ENCODE data around the gene INPP5E.
A peak's percentile ranks its signal among the peaks of the same experiment; 100 is the strongest.

The INPP5E gene

GRCh38 chr9:136462664-136463063 lies 23.0 kb upstream of the INPP5E start:
- peaks cover 6% of the 10 kb centered on the region for H3K4me1 Mint-ChIP-seq
- no peaks in the 10 kb centered on the region for H3K27me3 Mint-ChIP-seq
- no peaks in the 10 kb centered on the region for H3K9me3 Mint-ChIP-seq
- H3K27ac Mint-ChIP-seq = peak overlapping the region in 1 of 2 donors; percentile 66
- H3K4me3 Mint-ChIP-seq = no peak overlapping the region
- DNase-seq (no peak), ATAC-seq (no peak)

DNA sequence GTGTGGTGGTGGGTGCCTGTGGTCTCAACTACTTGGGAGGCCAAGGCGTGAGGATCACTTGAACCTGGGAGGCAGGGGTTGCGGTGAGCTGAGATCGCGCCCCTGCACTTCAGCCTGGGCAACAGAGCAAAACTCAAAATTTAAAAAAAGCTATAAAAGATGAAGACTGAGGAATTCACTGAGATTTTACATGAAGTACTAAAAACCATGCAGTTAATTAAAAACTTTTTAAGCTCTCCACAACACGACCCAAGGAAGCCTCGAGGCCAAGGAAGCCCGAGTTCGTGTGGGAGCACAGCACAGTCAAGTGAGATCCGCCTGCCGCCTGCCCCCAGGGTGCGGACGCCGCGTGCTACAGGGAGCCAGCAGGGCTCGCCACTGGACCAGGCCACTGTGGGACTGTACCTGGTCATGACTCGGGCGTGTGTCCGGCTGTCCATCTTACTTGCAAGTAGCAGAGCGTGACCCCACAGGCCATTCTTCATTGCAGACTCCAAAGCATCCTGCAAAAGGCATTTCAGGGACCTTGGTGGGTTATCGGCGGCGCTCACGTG lies 21.2 kb upstream of the INPP5E start:
- H3K4me1 Mint-ChIP-seq = peaks cover 6% of the 10 kb centered on the region
- H3K27me3 Mint-ChIP-seq = no peaks in the 10 kb centered on the region
- ATAC-seq = no peak
- no peak for DNase-seq
- H3K27ac Mint-ChIP-seq = peak overlapping the region in 1 of 2 donors; percentile 27
- H3K9me3 Mint-ChIP-seq = no peaks in the 10 kb centered on the region
- no peak overlapping the region for H3K4me3 Mint-ChIP-seq

GRCh38 chr9:136459425-136459824 lies 19.8 kb upstream of the INPP5E start:
- Mint-ChIP-seq H3K4me1 (no peaks in the 10 kb centered on the region), H3K4me3 (no peak overlapping the region), H3K27me3 (no peaks in the 10 kb centered on the region), H3K9me3 (no peaks in the 10 kb centered on the region), H3K27ac (no peak overlapping the region)
- no peak for ATAC-seq
- DNase-seq = no peak

- DNase-seq (no peak), ATAC-seq (no peak)
- H3K27me3 Mint-ChIP-seq = no peaks in the 10 kb centered on the region
- H3K27ac Mint-ChIP-seq = no peak overlapping the region
- H3K4me3 Mint-ChIP-seq = no peak overlapping the region
- H3K9me3 Mint-ChIP-seq = no peaks in the 10 kb centered on the region
- no peaks in the 10 kb centered on the region for H3K4me1 Mint-ChIP-seq
Measured at GRCh38 chr9:136457326-136457725, 17.7 kb upstream of the INPP5E start.

DNA sequence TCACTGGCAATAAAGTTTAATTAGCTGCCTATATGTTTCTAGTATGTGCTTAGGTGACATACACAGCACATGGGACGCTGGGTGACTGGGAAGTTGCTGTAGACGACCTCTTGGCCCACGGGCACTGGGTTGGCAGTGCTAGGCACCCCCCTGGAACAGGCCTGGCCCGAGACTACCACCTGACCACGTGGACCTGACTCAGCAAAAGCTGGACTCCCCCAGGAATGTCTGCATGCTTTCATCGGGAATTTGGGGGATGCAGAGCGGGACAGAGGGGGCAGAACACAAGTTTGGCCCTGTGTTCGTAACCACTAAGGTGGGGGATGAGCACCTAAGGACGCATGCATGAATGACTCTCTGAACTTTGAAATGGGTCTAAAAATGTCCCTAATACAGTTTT lies 16.6 kb upstream of the INPP5E start:
- no peak for ATAC-seq
- Mint-ChIP-seq H3K27me3 (no peaks in the 10 kb centered on the region), H3K9me3 (no peaks in the 10 kb centered on the region), H3K4me1 (no peaks in the 10 kb centered on the region), H3K27ac (peak overlapping the region in 1 of 2 donors; percentile 42), H3K4me3 (no peak overlapping the region)
- DNase-seq = no peak

DNA sequence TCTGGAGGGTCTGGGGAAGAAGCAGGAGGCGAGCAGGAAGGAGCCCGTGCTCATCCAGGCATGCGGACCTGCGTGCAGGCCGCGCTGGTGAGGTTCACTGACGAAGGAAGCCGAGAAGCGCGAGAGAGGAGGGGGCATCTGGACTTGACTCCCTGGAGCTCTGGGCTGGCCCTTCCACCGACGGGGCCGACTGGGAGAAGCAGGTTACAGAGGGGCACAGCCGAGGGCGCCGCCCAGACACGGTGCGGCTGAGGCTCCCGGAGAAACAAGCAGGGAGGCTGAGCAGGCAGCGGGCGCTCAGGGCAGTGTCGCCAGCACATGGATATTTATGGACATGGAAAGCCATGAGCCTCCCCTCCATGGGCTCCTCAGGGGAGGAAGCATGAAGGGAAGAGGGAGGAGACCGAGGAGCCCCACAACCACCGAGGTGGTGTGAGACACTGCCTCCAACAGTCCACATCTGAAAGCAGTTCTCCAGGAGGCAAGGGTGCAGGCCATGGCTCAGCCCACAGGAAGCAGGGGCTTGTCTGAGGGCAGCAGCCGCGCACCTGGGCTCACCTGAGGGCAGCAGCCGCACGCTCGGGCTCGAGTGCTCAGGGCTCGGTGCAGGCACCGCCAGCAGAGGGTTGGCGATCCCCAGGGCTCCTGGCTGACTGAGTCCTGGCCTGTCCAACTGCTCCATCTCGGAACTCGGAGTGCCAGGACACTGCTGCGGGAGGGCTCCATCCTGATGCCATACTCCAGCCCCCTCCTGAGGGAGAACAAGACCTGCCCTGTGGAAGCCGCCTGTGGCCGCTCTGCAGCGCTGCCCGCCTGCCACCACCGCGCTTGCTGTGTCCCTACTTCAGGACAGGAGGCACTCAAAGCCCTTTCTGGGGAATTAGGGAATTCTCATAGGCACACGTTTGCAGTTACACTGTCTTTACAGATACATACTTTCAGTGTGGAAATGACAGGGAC lies 15.7 kb upstream of the INPP5E start:
- Mint-ChIP-seq H3K4me1 (no peaks in the 10 kb centered on the region), H3K27ac (peak overlapping the region in 1 of 2 donors; percentile 27), H3K4me3 (no peak overlapping the region), H3K9me3 (no peaks in the 10 kb centered on the region), H3K27me3 (no peaks in the 10 kb centered on the region)
- no peak for ATAC-seq
- DNase-seq = no peak

DNA sequence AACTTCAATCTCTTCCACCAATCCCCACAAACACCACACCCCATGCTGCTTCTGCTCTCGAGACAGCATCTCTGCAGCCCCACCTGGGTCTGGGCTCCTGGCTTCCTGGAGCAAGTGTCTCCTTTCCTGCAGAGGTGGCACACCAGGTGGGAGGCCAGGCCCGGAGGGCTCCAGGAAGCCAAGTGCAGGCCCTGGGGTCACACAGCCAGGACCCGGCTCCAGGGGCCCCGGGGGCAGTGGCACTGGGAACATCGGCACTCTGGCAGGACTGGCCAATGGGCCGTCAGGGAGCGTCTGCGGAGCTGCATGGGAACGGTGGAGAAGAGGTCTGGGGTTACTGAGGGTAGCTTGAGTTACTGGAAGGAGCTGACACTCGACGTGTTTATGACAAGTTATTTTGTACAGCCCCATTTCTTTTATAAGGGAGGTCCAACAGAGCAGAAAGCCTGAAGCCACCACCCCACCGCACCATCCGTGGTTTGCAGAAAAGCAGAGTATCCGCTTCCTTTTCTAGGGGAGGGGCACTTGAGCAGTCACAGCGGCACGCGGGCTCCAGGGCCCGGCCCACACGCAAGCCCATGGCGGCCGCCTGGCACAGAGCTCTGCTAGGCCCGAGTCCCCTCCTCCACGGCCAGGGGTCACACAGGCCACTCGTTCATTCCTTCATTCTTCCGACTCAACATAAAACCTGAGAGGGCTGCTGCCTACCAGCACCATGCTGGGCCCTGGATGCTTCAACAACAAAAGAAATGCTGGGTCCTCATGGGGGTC lies 14.6 kb upstream of the INPP5E start:
- no peak for ATAC-seq
- H3K4me1 Mint-ChIP-seq = no peaks in the 10 kb centered on the region
- no peaks in the 10 kb centered on the region for H3K9me3 Mint-ChIP-seq
- no peak for DNase-seq
- no peaks in the 10 kb centered on the region for H3K27me3 Mint-ChIP-seq
- no peak overlapping the region for H3K4me3 Mint-ChIP-seq
- no peak overlapping the region for H3K27ac Mint-ChIP-seq

DNA sequence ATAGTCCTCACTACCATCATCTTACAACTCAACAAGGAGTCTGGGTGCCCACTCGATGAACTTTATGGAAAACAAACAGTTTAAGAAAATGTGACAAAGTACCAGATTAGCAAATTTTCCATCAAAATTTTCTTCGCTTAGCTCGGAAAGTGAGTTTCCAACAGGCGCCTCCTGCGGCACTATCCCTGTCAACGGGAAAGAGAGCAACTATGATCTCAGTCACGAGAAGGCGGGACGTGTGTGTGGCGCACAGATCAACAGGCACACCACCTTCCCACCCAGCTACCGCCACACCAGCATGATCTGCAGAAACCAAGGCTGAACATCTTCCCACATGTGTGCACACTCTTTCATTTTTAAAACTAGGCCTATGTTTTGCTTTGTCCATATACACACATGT lies 13.7 kb upstream of the INPP5E start:
- Mint-ChIP-seq H3K4me3 (no peak overlapping the region), H3K27ac (no peak overlapping the region), H3K27me3 (no peaks in the 10 kb centered on the region), H3K4me1 (no peaks in the 10 kb centered on the region), H3K9me3 (no peaks in the 10 kb centered on the region)
- no peak for ATAC-seq
- no peak for DNase-seq

GRCh38 chr9:136451221-136451877 lies 11.7 kb upstream of the INPP5E start:
- Mint-ChIP-seq H3K27me3 (no peaks in the 10 kb centered on the region), H3K4me1 (no peaks in the 10 kb centered on the region), H3K27ac (peak overlapping the region in 1 of 2 donors; percentile 38), H3K9me3 (no peaks in the 10 kb centered on the region), H3K4me3 (no peak overlapping the region)
- DNase-seq (no peak), ATAC-seq (no peak)

GRCh38 chr9:136448655-136449054 lies 9.0 kb upstream of the INPP5E start:
- Mint-ChIP-seq H3K4me3 (no peak overlapping the region), H3K27me3 (no peaks in the 10 kb centered on the region), H3K27ac (no peak overlapping the region), H3K4me1 (peaks cover 6% of the 10 kb centered on the region), H3K9me3 (no peaks in the 10 kb centered on the region)
- ATAC-seq = no peak
- no peak for DNase-seq

- Mint-ChIP-seq H3K4me1 (peaks cover 8% of the 10 kb centered on the region), H3K27ac (peak overlapping the region in 1 of 2 donors; percentile 61), H3K4me3 (no peak overlapping the region), H3K27me3 (no peaks in the 10 kb centered on the region), H3K9me3 (no peaks in the 10 kb centered on the region)
- no peak for ATAC-seq
- no peak for DNase-seq
Measured at GRCh38 chr9:136447173-136447778, 7.6 kb upstream of the INPP5E start.

GRCh38 chr9:136445799-136446198 lies 6.2 kb upstream of the INPP5E start:
- H3K4me3 Mint-ChIP-seq = no peak overlapping the region
- no peak for ATAC-seq
- DNase-seq = no peak
- no peaks in the 10 kb centered on the region for H3K27me3 Mint-ChIP-seq
- H3K4me1 Mint-ChIP-seq = peaks cover 8% of the 10 kb centered on the region
- H3K9me3 Mint-ChIP-seq = no peaks in the 10 kb centered on the region
- peak overlapping the region in 1 of 2 donors; percentile 67 for H3K27ac Mint-ChIP-seq

- Mint-ChIP-seq H3K27me3 (no peaks in the 10 kb centered on the region), H3K4me1 (peaks cover 8% of the 10 kb centered on the region), H3K27ac (peak overlapping the region in 1 of 2 donors; percentile 14), H3K9me3 (no peaks in the 10 kb centered on the region), H3K4me3 (no peak overlapping the region)
- no peak for ATAC-seq
- DNase-seq = no peak
Measured at GRCh38 chr9:136444102-136444501, 4.5 kb upstream of the INPP5E start.

- no peak for ATAC-seq
- Mint-ChIP-seq H3K4me1 (peaks cover 8% of the 10 kb centered on the region), H3K27ac (peak overlapping the region in 1 of 2 donors; percentile 14), H3K4me3 (no peak overlapping the region), H3K9me3 (no peaks in the 10 kb centered on the region), H3K27me3 (no peaks in the 10 kb centered on the region)
- no peak for DNase-seq
Measured at GRCh38 chr9:136443687-136444086, 4.0 kb upstream of the INPP5E start.

DNA sequence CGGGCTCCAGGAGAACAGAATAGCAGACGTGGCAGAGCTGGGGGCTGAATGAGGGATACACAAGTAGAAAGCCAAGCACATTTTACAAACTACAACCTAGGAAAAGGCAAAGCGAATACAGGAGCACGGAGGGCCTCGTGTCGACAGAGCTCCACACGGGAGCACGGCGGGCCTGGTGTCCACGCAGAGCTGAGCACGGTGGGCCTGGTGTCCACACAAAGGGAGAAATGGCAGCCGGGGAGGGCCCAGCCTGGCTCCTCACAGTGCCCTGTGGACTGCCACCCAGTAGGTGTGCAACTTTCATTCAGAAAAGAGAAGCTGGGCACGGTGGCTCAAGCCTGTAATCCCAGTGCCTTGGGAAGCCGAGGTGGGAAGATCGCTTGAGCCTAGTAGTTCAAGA lies 3.4 kb upstream of the INPP5E start:
- Mint-ChIP-seq H3K9me3 (no peaks in the 10 kb centered on the region), H3K27ac (peak overlapping the region in 1 of 2 donors; percentile 31), H3K4me1 (peaks cover 12% of the 10 kb centered on the region), H3K27me3 (no peaks in the 10 kb centered on the region), H3K4me3 (no peak overlapping the region)
- ATAC-seq (no peak), DNase-seq (no peak)

All from stimulated activated naive CD8-positive, alpha-beta T cell treated with anti-CD3 and anti-CD28 coated beads, Interleukin-15, amount 100 ng/mL, for 72 hours (primary cell).